HG03095 (cell line): ENCODE data around the gene BAHCC1.

Experiments
- ATAC-seq: cut with Tn5 transposase; IDR thresholded peaks from one replicate; pipeline ENCODE4 v1.9.1; 2021; ENCODE audit warnings: moderate library complexity; ENCODE audit not compliant: unreplicated experiment

The BAHCC1 gene

DNA sequence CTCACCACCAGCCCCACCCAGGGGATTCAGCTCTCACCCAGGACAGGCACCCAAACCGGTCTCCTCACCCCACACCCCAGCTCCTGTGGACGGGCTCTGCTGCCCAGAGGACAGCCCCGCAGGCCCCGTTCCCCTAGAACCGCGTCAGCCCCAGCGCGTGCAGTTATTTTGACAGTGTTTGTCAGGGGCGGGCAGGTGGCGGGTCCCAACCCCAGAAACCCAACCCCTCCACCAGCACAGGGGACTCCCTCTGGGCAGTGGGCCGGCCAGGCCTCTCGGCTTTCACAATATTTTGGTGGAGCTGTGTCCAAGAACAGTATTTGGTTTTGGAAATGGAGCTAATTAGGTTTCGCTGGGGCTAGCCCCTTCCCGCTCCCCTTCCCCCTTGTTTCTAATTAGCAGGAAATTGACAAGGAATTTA lies 44.8 kb downstream of the BAHCC1 start:
- no peak for ATAC-seq

DNA sequence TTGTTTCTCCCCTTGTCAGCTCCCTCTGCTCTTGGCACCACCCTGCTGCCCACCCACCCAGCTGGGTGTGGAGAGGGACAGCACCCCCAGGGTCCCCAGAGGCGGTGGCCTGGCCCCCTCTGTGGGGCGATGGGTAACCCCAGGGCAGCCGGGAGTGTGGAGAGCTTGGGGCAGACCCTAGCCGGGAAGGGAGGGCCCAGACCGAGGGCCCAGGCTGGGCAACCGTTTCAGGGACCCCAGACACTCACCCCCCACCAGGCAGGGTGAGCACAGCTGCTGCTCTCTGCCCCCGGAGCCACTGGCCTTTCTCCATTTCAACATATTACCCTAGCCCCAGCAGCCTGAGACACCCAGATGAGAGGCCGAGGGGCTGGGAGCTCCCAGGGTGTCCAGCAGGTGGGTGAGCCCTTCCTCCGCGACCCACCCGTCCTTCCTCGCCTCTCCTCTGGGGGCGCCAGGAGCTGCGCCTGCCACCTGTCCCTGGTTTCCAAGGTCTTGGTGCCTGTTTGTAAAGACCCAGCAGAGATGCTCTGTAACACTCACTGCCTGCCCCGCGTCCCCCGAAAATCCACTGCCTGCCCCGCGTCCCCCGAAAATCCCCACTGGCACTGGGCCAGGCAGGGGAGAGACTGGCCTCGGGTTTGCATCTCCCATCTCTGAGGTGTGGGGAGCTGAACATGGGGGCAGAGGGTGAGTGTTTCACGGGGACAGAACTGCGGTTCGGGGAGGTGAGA lies 45.4 kb downstream of the BAHCC1 start:
- ATAC-seq = no peak

- ATAC-seq = no peak
Observed at GRCh38 chr17:81442791-81443190, 47.5 kb downstream of the BAHCC1 start.

- no peak for ATAC-seq
Observed at GRCh38 chr17:81443269-81443668, 48.0 kb downstream of the BAHCC1 start.

GRCh38 chr17:81444610-81445339 lies 49.5 kb downstream of the BAHCC1 start:
- ATAC-seq = no peak

GRCh38 chr17:81445642-81446503 lies 50.6 kb downstream of the BAHCC1 start:
- no peak for ATAC-seq

GRCh38 chr17:81447331-81447933 lies 52.2 kb downstream of the BAHCC1 start:
- no peak for ATAC-seq

GRCh38 chr17:81448442-81448841 lies 53.2 kb downstream of the BAHCC1 start:
- ATAC-seq = no peak

DNA sequence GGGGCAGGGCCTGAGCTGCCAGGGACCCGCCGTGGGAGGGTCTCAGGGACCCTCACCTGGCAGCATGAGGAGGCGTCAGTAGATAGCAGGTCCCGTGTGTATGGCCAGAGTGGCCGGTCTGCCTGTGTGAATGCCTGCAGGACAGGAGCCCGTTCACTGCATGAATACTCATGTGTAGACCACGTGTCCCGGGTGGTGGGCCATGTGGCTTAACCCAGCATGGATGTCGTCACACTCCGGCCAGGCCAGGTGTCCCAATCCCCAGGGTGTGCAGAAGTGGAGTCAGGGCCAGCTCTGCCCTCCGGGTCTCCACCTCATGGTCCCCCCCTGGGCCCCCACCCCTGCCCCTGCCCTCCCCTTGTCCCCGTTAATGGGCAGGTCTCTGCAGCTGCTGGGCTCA lies 53.7 kb downstream of the BAHCC1 start:
- ATAC-seq = no peak

DNA sequence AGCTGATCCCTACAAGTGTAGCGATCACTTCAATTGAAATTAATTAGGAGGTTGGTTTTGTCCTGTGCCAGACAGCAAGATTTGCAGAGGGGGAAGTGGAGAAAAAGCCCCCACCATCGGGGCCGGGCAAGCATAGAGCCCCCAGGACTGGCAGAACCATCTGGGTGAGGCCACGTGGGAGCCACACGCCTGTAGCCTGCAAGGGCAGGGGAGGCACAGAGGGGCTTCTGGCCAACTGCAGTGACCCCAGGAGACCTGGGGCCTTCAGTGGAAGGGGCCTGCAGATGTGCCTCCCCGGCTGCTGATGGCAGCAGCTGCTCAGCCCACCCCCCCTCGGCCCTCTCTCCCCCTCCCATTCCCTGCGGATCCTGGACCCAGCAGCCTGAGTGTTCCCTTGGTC lies 54.1 kb downstream of the BAHCC1 start:
- ATAC-seq = no peak

DNA sequence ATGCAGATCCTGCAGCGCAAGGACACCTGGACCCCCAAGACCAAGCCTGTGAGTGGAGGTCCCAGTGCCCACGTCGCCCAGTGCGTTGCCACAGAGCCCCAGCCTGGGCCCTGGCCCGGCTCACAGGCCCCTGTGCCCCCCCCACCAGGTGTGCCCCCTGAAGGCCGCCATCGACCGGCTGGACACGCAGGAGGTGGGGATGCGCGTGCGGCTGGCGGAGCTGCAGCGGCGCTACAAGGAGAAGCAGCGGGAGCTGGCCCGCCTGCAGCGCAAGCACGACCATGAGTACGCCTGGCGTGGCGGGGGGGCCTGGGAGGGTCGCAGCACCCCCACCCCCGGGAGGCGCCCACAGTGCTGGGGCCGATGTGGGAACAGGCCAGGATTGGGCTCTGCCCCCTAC lies 56.6 kb downstream of the BAHCC1 start:
- no peak for ATAC-seq

DNA sequence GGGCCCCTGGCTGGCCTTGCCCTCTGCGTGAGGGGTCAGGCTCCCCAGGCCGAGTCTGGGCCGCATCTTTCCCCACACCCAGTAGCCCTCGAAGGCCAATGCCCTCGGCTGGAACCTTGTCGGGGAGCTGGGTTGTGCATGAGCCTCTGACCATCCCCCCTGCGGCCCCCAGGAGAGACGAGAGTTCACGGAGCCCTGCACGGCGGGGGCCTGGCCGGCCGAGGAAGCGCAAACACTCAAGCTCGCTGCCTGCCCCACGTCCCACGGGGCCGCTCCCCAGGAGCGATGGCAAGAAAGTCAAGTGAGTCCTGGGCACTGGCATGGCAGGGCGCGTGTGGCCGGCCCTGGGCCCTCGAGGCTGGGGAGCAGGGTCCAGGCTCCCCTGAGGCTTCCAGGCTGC lies 57.3 kb downstream of the BAHCC1 start:
- no peak for ATAC-seq

- ATAC-seq = no peak
Observed at GRCh38 chr17:81453076-81453475, 57.8 kb downstream of the BAHCC1 start.

GRCh38 chr17:81453712-81454111 lies 58.5 kb downstream of the BAHCC1 start:
- no peak for ATAC-seq

DNA sequence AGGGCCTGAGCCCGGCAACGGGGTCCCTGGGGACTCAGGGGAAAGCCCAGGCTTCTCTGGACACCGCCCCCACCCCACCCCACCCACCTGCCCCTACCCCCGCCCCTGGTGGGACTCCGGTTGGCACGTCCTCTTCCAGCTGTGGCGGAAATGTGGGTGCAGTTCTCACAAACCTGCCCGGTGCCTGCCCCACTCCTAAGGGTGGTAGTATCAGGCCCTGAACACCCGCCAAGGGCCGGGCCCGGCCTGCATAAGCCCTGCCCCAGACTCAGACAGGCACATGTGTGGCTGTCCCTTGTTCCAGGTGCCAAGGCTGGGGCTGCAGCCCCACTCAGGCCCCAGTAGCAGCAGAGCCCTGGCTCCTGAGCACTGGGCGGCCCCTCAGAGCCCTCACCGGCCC lies 59.2 kb downstream of the BAHCC1 start:
- no peak for ATAC-seq

DNA sequence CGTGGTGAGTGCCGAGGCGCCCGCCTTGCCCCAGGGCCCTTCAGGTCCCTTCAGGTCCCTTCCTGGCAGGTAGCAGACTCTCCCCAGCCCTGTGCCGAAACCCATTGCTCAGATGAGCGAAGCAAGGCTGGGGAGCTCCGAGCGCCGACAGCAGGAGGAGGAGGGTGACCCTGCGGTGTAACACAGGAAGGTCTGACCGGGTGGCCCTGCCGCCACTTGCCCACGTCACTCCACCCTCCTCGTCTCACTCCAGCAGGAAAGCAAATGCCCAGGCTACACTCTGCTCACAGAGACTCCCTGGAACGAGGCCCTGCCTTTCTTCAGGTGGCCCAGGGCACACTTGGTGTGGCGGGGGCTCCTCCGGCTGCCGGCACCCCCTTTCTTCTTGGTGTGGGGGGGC lies 60.1 kb downstream of the BAHCC1 start:
- ATAC-seq = no peak

- ATAC-seq = no peak
Observed at GRCh38 chr17:81456091-81456490, 60.8 kb downstream of the BAHCC1 start.

DNA sequence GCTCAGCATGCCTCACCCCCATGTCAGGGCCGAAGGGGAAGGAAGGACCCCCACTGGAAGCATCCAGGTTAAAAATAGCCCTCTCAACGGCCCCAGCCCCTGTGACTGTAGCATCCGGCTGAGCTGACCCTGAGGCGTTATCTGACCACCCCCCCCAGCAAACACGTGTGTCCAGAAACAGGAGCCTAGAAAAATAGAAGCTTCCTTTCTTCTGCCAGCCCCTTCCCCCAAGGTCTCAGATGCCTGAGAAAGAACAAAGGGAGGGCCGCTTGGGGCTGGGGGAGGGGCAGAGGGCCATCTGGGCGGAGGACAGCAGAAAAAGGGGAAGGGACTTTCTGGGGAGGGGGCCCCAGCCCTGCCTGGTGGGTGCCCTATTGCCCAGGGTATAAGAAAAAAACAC lies 61.5 kb downstream of the BAHCC1 start:
- ATAC-seq = no peak

- ATAC-seq = no peak
Observed at GRCh38 chr17:81457401-81457800, 62.1 kb downstream of the BAHCC1 start.

DNA sequence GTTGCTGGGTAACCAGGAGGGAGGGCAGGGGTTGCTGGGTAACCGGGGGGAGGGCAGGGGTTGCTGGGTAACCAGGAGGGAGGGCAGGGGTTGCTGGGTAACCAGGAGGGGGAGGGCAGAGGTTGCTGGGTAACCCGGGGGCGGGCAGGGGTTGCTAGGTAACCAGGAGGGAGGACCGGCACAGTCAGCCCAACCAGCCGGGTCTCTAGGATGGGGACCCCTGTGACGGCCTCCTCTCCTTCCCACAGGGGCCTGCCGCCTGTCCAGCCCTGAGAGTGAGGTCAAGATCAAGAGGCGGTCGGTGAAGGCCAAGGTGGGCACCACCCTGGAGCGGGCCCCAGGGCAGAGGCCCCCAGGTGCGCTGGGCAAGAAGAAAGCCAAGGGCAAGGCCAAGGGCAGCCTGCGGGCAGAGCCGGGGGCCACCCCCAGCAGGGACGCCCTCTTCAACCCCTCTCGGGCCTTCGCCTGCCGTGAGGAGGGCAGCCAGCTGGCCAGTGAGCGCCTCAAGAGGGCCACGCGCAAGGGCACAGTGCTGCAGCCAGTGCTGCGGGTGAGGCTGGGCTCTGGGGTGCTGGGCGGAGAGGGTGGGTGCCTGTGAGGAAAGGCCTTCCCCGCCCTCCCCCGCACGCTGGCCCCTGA lies 62.8 kb downstream of the BAHCC1 start:
- no peak for ATAC-seq

DNA sequence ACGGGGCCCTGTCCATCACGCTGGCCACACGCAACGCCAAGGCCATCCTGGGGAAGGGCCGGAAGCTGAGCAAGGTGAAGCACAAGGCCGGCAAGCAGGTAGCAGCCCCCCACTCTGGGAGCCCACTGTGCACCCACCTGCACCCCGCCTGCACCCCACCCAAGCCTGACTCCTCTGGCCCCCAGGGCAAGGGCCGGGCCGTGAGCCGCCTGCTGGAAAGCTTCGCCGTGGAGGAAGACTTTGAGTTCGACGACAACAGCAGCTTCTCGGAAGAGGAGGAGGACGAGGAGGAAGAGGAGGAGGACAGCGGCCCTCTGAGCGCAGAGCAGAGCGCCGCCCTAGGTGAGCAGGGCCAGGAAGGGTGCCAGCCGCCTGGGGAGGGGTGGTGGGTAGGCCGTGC lies 63.4 kb downstream of the BAHCC1 start:
- ATAC-seq = no peak
